MM.1S (cell line): Measurements from ENCODE around the gene FKBP7.

ENCODE experiments used
- EZH2 ChIP-seq: fragments of 300-600 bp; sonication (generic); optimal IDR thresholded peaks from 2 replicates; pipeline ENCODE3; 2017; ENCODE audit warnings: low read depth, mild to moderate bottlenecking, antibody characterized with exemption, low read length, mixed read lengths
- EZH2phosphoT487 ChIP-seq: fragments of 300-600 bp; sonication (generic); IDR thresholded peaks from 2 replicates; pipeline ENCODE4 v1.6.1; 2018; ENCODE audit warnings: antibody characterized with exemption, low read length
- TF ChIP-seq, protein P1 (sequence below): fragments of 300-600 bp; sonication (generic); IDR thresholded peaks from 2 replicates; pipeline ENCODE4 v1.5.1; 2016; ENCODE audit warnings: antibody characterized with exemption, low read length, mixed read lengths

GRCh38 chr2:178521304-178522150 is 43.1 kb upstream of the FKBP7 start:
- TF ChIP-seq, protein P1, sequence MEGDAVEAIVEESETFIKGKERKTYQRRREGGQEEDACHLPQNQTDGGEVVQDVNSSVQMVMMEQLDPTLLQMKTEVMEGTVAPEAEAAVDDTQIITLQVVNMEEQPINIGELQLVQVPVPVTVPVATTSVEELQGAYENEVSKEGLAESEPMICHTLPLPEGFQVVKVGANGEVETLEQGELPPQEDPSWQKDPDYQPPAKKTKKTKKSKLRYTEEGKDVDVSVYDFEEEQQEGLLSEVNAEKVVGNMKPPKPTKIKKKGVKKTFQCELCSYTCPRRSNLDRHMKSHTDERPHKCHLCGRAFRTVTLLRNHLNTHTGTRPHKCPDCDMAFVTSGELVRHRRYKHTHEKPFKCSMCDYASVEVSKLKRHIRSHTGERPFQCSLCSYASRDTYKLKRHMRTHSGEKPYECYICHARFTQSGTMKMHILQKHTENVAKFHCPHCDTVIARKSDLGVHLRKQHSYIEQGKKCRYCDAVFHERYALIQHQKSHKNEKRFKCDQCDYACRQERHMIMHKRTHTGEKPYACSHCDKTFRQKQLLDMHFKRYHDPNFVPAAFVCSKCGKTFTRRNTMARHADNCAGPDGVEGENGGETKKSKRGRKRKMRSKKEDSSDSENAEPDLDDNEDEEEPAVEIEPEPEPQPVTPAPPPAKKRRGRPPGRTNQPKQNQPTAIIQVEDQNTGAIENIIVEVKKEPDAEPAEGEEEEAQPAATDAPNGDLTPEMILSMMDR = no peak
- TF ChIP-seq EZH2 (no peak), EZH2phosphoT487 (no peak)
